HPDE6-E6E7 (cell line): ENCODE measurements around the gene AWAT1.
"Not testable (repeated sequence)": the region's sequence is repeated elsewhere in the genome, so short reads cannot be mapped to it uniquely, and the experiment has no call there.

Experiments used
- DNase-seq: peaks from one replicate; pipeline ENCODE4 v3.0.0; 2011; ENCODE audit warnings: missing footprints; ENCODE audit errors: extremely low spot score

AWAT1 gene

DNA sequence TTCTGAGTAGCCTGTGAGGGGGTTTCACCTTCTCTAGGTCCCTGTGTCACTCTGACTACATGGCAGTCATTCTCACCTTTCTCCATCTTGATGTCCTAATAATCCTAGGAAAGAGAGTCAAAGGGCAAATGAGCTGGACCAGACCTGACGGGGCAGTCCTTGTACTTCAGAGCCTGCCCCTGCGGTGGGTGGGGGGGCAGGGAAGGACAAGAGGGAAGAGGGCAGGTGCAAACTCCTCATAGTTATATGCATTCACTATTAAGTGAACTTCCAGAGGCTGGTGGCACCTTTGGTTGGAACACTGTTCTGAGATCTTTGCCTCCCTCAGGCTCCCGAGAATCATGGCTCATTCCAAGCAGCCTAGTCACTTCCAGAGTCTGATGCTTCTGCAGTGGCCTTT, at the start of gene AWAT1:
Gene AWAT1, plus strand, starts transcription at position 301 of the 400 bp plus-strand sequence. Its CDS starts 41 bp downstream, at position 342.
- DNase-seq: no peak

DNA sequence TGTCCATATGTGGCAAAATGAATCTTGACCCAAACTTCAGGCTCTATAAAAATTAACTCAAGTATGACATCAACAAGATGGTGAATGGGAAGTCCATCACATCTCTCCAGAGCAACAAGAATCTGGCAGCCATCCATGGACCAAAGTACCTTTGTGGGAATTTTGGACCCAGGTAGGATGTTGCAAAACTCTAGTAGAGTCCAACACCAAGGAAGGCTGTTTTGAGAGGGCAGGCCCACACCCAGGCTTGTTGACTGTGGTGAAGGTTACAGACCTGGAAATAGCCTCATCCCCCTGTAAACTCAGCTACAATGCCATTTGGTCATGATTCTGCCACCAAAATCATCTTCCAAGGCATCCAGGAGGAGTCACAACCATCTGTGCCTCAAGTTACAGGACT, 44.2 kb upstream of the AWAT1 start:
- DNase-seq: no peak

DNA sequence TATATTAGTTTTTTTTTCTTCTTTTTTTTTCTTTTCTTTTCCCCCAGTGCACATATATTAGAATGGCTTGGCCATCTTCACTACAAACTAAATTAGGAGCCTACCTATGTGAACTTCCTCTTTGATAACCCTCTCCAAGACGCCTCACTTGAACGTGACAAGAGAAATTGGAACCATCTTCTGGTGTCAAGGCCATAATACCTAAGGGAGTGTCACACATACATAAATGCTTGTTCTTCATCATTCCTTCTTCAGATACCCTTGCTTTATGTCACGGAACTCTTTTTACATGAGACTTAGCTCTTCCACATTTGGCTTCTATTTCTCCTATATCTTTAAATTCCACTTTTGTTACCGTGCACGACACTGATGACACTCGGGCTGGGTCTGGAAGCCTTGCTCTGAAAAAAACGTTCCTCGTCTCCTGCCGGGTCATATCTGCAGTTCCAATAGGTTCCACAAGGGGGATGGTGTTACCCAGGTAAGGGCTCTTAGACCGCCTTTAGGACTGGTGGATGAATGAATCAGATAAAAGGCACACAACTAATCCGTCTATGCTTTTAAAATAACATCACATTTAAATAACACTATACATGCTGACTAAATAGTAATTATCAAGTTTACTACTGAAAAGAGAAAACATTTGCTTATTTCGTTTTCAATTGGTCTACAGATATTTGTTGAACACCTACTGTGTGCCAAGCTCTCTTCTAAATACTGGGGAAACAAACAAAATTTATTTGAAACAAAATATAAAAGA, 37.3 kb upstream of the AWAT1 start:
- DNase-seq: peak; percentile 49

DNA sequence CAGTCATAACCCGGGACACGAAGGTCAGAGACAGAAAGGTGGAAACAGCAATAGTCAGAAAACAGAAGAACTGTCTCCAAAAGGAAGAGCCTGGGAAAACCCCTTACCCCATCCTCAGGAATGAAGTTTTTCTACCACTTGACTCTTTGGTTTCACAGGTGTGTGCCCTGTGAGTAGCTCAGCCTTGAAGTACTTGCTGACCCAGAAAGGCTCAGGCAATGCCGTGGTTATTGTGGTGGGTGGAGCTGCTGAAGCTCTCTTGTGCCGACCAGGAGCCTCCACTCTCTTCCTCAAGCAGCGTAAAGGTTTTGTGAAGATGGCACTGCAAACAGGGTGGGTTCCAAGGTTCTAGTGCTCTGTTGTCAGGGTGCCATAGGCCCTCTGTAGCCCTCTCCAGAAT, 32.7 kb upstream of the AWAT1 start:
- DNase-seq: no peak

DNA sequence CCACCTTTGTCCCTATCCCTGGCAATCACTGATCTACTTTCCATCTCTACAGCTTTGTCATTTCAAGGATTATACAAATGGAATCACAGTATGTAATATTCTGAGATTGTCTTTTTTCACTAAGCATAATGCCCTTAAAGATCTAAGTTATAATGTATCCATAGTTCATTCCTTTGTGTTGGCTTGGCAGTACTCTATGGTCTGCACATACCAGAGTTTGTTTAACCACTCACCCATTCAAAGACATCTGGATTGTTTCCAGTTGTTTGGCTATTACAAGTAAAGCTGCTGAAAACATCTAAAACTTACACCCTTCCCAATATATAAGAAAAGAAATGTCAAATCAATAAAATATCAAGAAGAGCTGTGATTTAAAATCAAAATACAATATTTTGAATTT, 26.0 kb upstream of the AWAT1 start:
- no peak for DNase-seq

DNA sequence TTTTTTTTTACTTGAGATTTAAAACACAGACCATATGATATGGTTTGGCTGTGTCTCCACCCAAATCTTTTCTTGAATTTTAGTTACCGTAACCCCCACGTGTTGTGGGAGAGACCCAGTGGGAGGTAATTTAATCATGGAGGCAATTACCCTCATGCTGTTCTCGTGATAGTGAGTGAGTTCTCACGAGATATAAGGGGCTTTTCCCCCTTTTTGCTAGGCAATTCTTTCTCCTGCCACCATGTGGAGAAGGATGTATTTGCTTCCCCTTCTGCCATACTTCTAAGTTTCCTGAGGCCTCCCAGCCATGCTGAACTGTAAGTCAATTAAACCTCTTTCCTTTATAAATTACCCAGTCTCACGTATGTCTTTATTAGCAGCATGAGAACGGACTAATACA, 24.9 kb upstream of the AWAT1 start:
- not testable (repeated sequence) for DNase-seq

DNA sequence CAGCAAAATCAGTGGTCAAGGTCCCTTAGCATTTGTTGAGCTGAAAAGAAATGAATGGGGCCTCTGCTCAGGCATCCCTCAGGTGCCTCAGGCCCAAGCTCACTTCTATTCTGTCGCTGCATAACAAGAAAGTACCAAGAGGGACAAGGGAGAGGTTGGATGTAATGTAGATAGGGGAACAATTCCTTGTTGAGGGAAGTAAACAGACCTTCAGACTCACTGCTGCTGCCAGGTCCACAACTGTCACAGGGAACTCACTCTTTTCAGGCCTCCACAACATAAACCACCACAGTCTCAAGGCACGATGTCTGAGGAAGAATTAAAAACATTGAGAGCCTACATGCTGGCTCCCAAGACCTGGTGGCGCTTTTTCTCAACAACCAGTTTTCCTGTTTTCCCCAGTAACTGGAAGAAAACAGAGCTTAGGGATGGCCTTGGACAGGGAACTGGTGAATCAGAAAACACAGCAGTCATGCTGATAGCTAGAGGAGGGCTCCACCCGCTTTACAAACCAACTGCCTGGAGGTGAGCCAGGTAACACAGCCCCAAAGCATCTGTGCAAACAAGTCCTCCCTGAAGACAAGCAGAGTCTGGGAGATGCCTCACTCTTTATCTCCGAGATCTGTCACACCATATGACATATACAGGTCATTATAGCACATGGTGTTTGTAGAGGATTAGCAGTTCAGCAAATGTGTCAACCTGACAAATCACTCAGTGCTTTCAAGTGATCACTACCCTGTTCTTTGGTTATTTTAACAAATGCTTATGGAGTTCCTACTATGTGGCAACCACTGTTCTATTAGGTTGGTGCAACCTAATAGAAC, 14.3 kb upstream of the AWAT1 start:
- peak; percentile 28 for DNase-seq

DNA sequence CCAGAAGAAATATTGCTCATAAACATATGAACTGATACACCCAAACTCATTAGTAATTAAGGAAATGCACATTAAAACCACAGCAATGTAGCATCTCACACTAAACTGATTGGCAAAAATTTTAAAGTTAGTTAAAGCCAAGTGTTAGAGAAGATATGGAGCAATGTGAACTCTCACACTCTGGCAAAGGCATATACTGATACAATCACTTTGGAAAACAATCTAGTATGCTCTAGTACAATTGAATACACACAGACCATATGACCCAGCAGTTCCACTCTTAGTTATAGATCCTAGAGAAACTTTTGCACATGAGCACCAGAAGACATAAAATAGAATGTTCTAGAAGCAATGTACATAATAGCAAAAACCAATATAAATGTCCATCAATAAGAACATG, 8.4 kb upstream of the AWAT1 start:
- no peak for DNase-seq

DNA sequence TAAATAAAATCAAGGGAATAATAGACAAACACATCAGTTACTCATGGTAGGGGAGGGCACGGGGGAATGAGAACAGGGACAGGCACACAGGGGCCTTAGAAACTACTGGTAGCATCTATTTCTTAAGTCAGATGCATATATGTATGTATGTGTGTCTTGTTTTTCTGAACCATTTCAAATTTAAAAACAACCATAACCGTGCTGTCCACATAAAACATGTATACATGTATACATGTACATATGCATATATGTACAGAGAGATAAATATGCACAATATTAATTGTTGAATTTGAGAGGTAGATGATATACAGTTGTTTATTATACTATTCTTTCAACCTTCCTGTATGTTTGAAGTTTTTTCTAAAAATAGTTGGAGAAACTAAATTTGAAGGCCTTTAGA, 7.8 kb upstream of the AWAT1 start:
- DNase-seq: no peak

DNA sequence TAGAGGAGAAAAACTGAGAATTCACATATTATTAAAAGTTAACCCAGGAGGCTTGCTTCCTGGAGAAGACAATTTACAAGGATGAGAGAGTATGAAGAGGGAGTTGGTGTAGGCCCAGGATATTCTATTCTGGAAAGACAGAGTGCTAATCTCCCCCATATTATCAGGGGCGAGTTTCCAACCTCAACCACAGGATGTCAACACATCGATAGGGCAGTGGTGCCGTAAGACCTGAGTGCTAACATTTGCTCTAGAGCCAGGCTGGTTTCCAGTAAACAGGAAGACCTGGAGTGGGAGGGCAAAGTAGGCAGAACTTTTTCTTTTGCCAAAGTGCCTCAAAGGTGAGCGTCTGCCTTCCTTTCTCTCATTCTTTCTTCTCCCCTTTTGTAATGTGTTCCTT, 2.8 kb upstream of the AWAT1 start:
- DNase-seq: no peak

DNA sequence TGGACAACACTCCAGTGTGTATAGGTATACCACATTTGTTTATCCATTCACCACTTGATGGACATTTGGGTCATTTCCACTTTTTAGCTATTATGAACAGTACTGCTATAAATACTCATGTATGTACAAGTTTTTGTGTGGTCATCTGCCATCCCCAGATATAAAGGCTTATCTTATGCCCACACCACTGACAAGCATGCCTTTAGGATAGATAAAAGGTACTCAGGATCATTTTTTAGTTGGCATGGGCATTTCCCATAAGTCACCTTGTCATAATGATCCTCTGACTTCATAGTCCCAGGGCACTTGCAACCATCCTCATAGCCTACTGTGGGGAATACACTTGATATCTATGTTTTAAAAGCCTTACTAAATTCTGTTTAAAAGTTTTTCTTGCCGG, 6.3 kb downstream of the AWAT1 start:
- DNase-seq: no peak

DNA sequence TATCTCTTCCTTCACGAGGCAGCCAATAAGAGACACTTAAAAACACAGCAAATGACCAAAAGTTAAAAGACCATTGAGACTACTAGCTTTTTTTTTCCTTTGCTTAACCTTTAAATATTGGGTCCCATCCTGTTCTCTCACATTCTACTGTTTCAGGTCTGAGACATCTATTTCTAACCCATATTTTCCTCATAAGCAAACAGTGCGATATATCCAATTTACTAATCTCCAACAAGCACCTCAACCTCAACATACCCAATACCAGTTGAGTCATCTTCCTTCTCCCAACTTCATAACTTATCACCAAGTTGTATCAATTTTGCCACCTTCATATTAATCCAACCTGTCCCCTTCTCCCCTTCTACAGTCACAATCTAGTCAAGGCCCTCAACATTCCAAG, 7.0 kb downstream of the AWAT1 start:
- no peak for DNase-seq

DNA sequence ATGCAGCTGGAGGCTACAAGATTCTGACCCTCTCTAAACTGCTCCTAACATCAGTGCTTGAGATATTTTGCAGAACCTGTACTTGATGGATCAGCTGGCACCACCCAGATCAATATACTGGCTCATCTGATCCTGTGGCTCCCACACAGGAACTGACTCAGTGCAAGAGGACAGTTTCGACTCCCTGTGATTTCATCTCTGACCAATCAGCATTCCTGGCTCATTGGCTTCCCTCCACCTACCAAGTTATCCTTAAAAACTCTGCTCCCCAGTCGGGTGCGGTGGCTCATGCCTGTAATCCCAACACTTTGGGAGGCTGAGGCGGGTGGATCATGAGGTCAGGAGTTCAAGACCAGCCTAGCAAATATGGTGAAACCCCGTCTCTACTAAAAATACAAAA, 9.1 kb downstream of the AWAT1 start:
- DNase-seq: not testable (repeated sequence)

DNA sequence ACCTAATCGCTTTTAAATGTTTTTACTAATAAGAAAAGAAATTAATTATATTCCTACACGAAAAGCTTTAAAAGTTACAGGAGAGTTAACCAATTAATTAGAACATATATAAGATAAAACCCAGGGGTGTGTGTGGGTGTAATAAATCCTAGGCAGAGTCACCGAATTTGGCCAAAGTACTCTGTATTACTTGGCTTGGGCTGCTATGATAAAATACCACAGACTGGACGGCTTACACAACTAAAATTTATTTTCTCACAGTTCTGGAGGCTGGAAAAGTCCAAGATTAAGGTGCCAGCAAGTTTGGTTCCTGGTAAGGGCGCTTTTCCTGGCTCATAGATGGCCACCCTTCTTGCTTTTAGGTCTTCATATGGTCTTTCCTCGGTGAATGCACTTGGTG, 10.4 kb downstream of the AWAT1 start:
- DNase-seq: no peak

DNA sequence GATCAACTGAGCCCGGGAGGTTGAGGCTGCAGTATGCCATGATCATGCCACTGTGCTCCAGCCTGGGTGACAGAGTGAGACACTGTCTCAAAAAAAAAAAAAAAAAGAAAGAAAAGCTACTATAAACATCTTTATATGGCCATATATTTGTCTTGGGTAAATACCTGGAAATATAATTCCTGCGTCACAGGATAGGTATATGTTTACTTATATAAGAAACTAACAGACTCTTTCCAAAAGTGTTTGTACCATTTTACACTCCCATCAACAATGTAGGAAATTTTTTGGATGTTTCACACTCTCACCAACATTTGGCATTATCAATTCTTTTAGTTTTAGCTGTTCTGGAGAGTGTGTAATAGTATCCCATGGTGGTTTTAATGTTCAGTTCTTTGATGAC, 12.8 kb downstream of the AWAT1 start:
- DNase-seq: no peak

DNA sequence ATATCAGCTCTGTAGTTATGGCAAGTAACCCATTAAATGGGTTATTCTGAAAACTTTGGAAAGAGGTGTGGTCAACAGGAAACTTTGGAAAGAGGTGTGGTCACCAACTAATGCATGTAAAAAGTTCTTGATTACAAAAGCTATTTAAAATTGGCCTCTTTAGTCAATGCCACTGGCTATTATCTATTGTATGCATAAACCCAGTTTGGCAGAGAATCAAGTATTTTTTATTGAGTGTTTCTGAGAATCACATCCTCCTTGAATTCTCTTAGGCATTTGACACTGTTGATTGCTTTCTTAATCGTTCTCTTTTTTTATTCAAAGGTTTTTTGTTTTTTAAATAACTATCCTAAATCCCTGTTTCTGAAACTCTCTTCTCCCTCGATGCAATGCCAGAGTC, 18.0 kb downstream of the AWAT1 start:
- DNase-seq: no peak

DNA sequence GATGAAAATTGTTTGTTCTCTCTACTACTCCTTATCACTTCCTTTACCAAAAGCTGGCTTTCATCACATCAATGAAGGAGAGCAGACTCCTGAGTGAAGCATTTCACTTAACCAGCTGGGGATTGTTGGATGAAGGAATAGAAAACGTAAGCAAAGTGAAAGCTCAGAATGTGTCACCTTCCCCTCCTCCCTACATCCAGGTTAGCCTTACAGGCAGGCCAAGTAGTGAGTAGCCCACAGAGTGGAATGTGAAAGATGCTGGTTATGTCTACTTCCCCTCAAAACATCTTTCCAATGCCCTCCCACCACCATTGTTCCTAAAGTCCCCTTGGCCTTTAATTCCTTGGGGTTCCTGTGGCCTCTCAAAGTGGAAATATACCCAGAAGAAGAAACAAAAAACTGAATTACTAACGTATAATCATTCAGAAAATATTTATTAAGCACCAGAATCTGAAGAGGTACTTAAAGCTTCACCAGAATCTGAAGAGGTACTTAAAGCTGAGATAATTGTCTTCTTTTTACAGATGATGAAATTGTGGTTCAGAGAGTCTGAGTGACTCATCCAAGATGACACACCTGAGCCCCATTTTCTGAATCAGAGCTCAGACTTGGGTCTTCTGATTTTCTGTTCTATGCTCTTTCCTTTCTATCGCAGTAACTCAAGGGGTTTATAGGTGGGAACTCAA, 19.1 kb downstream of the AWAT1 start:
- DNase-seq: peak; percentile 39

DNA sequence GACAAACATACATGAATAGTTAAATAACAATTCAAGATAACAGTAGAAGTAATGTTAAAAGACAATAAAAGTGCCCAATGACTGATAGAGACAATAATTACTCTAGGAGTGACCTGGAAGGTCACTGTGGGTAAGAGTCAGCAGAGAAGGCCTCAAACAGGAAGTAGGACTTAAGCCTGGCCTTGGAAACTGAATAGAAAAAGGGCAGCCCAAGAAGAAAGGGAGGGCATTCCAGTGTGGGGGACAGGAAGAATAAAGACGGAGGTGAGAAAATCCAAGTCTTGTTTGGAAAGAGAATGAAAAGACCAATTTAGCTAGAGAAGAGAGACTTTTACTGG, 19.6 kb downstream of the AWAT1 start:
- no peak for DNase-seq

DNA sequence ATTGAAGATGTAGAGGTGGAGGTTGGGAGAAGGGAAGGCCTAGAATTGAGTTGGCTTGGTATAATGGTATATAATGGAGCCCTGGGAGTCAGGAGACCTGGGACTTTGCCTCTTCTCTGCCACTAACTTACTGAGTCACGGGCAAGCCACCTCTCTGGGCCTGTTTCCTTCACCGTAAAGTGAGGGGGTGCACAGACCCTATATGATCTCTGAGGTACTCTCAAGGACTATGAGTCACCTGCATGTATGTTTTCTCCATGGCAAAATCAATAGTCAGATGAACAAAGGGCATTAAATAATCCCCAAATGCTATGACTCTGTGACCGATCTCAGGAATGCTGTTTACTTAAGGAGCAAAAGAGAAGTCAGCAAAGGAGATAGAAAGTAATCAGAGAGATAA, 20.5 kb downstream of the AWAT1 start:
- no peak for DNase-seq

DNA sequence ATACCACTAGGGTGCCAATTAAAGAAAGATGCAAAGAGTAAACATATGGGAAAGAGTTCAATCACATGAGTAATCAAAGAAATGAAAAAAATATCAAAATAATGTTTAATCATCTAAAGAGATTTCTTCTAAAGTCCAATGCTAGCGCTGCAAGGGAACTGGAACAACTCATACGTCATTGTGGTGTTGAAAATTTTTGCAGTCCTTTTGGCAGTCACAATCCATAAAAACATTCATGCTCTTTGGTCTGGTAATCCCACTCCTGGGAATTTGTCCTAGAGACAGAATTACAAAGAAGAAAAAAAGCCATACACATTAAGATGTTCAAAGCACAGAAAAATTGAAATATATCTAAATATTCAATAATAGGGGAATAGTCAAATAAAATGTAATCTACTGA, 21.0 kb downstream of the AWAT1 start:
- no peak for DNase-seq

DNA sequence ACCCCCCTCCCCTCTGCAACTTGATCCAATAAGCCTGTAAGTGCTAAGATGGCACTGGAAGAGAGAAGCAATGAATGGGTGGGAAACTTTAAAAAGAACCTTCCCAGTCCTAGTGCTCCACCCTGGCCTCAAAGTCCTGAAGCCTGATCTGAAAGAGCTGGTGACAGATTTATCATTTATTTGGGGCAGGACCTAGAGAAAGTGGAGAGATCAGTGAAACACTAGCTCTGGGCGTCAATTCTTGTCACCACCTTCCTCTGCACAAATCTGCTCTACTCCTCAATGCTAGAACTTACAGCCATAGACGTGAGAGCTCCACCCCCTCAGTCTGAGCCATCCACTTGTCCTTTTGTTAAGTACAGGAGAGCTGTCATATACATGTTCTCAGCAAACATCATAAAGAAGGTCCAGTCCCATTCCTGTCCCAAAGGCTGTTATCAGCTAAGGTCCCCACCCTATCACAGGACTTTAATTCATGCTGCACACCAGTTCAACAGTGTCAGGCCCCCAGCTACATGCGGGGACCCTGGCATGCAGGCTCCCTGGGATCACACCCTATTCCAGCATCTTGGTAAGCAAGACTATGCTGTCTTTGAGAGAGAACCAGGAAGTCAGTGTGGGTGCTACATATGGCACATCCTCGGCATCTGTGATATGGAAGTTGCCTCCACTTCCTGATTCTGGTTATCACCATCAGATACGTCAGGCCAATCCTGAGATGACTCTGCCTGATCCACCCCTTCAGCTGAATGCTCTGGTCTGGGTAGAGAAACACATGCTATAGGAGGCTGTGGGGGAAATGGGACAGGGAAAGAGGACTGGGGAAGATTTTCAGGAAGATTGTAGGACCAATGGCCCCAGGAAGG, 23.2 kb downstream of the AWAT1 start:
- DNase-seq: no peak

DNA sequence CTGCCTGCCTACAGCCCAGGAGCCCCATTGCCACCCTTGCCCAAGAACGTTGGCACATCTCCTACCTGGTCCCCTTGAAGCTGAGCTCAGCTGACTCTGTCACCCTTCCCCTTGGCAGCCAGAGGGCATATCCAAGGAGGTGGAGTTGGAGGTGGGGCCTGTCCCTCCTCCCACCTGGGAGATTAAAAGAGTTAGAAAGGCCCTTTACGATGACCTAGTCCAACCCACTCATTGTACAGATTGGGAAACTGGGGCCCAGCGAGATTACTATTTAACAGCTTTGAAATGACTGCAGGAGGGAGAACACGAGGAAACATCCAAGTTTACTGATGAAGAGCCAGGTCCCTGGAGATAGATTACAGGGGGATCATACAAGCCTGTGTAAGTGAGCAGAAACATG, 25.6 kb downstream of the AWAT1 start, which contains the start of gene P2RY4:
Gene P2RY4, minus strand, starts transcription at position 101 of the 400 bp plus-strand sequence. CDS start 580 bp downstream, outside the sequence.
- no peak for DNase-seq
